GM10266 (cell line): ENCODE results near the gene CDCA7.

Experiments
- DNase-seq: peaks from one replicate; pipeline ENCODE4 v3.0.0; 2012; ENCODE audit errors: extremely low spot score
- TF ChIP-seq, protein P1 (sequence below): IDR thresholded peaks from 2 replicates; pipeline ENCODE4 v1.5.1; 2012; ENCODE audit warnings: mild to moderate bottlenecking, low read depth; ENCODE audit not compliant: control insufficient read depth, insufficient read depth; ENCODE audit errors: missing control alignments

CDCA7 gene

DNA sequence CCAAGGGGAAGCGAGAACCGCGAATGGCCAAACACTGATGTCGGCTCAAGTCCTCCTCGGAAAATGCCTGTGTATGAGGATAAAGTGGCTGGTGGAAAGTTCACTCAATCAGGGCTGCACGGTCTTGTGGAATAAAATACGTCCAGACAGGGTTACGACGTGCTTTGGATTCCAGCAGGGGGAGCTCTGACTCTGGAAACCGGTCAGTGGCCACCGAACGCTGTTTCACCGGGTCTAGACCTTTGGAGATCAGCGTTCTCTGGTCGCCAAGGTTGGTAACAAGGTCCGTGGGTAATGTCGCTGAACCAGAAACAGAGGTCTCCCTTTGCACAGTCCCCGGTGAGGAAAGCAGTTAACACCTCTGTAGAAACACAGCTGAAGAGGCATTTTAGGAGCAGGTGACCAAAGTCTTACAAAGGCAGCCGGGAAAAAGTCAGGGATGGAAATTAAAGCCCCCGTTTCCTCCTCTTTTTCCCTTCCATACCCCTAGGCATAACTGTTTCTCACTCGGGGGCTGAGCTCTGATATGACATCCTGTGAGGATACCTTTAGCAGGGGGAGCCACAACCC is 47.8 kb downstream of the CDCA7 start:
- DNase-seq, result peak; percentile 82
- TF ChIP-seq, protein P1, sequence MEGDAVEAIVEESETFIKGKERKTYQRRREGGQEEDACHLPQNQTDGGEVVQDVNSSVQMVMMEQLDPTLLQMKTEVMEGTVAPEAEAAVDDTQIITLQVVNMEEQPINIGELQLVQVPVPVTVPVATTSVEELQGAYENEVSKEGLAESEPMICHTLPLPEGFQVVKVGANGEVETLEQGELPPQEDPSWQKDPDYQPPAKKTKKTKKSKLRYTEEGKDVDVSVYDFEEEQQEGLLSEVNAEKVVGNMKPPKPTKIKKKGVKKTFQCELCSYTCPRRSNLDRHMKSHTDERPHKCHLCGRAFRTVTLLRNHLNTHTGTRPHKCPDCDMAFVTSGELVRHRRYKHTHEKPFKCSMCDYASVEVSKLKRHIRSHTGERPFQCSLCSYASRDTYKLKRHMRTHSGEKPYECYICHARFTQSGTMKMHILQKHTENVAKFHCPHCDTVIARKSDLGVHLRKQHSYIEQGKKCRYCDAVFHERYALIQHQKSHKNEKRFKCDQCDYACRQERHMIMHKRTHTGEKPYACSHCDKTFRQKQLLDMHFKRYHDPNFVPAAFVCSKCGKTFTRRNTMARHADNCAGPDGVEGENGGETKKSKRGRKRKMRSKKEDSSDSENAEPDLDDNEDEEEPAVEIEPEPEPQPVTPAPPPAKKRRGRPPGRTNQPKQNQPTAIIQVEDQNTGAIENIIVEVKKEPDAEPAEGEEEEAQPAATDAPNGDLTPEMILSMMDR, result peak; percentile 88

- DNase-seq, result no peak
- TF ChIP-seq, protein P1, result no peak
Measured at GRCh38 chr2:173404841-173405750, 50.4 kb downstream of the CDCA7 start.

- DNase-seq, result no peak
- TF ChIP-seq, protein P1, result no peak
Measured at GRCh38 chr2:173407176-173407575, 52.5 kb downstream of the CDCA7 start.

- DNase-seq, result no peak
- TF ChIP-seq, protein P1, result no peak
Measured at GRCh38 chr2:173407646-173408045, 53.0 kb downstream of the CDCA7 start.

GRCh38 chr2:173410579-173410978 is 55.9 kb downstream of the CDCA7 start:
- DNase-seq, result no peak
- TF ChIP-seq, protein P1, result no peak

DNA sequence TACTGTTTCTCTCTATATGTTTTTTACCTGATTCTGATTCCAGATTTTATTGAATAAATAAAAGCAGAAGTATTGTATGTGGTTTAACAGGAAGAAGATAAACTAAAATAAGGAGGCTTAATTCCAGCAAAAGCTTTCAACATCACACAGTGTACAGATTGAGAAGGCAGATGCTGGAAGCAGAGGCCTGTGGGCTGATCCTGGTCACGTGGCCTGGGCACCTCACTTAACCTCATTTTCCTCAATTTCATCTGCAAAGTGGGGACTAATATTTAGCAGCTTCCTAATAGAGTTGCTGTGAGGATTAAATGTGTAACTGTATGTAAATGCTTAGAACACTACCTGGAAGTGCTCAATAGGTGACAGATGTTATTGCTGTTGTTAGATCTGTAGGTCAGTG is 58.0 kb downstream of the CDCA7 start:
- TF ChIP-seq, protein P1, result no peak
- no peak for DNase-seq

- TF ChIP-seq, protein P1, result no peak
- DNase-seq, result no peak
Measured at GRCh38 chr2:173414823-173415322, 60.2 kb downstream of the CDCA7 start.
